K562 (cell line): ENCODE results near the gene KLRK1.

Experiments used
- MAZ ChIP-seq, 2 experiments: fragments of 450-650 bp in 1 of 2; sonication (generic) in 1 of 2; formaldehyde crosslinking; IDR thresholded peaks in 1 of 2; conservative IDR thresholded peaks in 1 of 2; 2 replicates each; pipeline versions ENCODE4 v1.4.0 to v1.5.0; 2020; ENCODE audit warnings: mild to moderate bottlenecking in 1 of 2, missing genetic modification reagents in 1 of 2
- NRF1 ChIP-seq, 2 experiments: fragments of 450-650 bp; IDR thresholded peaks in 1 of 2; conservative IDR thresholded peaks in 1 of 2; 2 replicates each; pipeline ENCODE4 v1.6.1; 2014; ENCODE audit warnings: mild to moderate bottlenecking in 2 of 2
- POLR2A ChIP-seq: fragments of 450-650 bp; conservative IDR thresholded peaks from 2 replicates; pipeline ENCODE4 v1.6.1; 2016
- TF ChIP-seq, protein P1 (sequence below), 3 experiments: IDR thresholded peaks in 2 of 3; conservative IDR thresholded peaks in 1 of 3; 2 replicates each; pipeline ENCODE4 v1.5.1; 2011 to 2012; ENCODE audit warnings: low read length in 3 of 3, mild to moderate bottlenecking in 3 of 3, control low read depth in 2 of 3, improper control_type of control experiment in 1 of 3, inconsistent platforms in 1 of 3, low read depth in 1 of 3, mixed read lengths in 1 of 3, moderate library complexity in 1 of 3; ENCODE audit not compliant: insufficient read depth in 2 of 3
- TF ChIP-seq, protein P2 (sequence below): fragments of 200-800 bp; sonication (Bioruptor generic); IDR thresholded peaks from 2 replicates; pipeline ENCODE4 v1.6.1; 2016; ENCODE audit warnings: missing genetic modification characterization, missing compliant biosample characterization

- no peak for TF ChIP-seq POLR2A
- TF ChIP-seq, protein P1, sequence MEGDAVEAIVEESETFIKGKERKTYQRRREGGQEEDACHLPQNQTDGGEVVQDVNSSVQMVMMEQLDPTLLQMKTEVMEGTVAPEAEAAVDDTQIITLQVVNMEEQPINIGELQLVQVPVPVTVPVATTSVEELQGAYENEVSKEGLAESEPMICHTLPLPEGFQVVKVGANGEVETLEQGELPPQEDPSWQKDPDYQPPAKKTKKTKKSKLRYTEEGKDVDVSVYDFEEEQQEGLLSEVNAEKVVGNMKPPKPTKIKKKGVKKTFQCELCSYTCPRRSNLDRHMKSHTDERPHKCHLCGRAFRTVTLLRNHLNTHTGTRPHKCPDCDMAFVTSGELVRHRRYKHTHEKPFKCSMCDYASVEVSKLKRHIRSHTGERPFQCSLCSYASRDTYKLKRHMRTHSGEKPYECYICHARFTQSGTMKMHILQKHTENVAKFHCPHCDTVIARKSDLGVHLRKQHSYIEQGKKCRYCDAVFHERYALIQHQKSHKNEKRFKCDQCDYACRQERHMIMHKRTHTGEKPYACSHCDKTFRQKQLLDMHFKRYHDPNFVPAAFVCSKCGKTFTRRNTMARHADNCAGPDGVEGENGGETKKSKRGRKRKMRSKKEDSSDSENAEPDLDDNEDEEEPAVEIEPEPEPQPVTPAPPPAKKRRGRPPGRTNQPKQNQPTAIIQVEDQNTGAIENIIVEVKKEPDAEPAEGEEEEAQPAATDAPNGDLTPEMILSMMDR (IDR thresholded peaks at IDR 0.05 in 2 of 3, conservative IDR thresholded peaks at IDR 0.05 in 1 of 3; ENCODE audit: insufficient read depth in 2 of 3, low read depth in 1 of 3, low read length in 3 of 3): no peak
- TF ChIP-seq, protein P2, sequence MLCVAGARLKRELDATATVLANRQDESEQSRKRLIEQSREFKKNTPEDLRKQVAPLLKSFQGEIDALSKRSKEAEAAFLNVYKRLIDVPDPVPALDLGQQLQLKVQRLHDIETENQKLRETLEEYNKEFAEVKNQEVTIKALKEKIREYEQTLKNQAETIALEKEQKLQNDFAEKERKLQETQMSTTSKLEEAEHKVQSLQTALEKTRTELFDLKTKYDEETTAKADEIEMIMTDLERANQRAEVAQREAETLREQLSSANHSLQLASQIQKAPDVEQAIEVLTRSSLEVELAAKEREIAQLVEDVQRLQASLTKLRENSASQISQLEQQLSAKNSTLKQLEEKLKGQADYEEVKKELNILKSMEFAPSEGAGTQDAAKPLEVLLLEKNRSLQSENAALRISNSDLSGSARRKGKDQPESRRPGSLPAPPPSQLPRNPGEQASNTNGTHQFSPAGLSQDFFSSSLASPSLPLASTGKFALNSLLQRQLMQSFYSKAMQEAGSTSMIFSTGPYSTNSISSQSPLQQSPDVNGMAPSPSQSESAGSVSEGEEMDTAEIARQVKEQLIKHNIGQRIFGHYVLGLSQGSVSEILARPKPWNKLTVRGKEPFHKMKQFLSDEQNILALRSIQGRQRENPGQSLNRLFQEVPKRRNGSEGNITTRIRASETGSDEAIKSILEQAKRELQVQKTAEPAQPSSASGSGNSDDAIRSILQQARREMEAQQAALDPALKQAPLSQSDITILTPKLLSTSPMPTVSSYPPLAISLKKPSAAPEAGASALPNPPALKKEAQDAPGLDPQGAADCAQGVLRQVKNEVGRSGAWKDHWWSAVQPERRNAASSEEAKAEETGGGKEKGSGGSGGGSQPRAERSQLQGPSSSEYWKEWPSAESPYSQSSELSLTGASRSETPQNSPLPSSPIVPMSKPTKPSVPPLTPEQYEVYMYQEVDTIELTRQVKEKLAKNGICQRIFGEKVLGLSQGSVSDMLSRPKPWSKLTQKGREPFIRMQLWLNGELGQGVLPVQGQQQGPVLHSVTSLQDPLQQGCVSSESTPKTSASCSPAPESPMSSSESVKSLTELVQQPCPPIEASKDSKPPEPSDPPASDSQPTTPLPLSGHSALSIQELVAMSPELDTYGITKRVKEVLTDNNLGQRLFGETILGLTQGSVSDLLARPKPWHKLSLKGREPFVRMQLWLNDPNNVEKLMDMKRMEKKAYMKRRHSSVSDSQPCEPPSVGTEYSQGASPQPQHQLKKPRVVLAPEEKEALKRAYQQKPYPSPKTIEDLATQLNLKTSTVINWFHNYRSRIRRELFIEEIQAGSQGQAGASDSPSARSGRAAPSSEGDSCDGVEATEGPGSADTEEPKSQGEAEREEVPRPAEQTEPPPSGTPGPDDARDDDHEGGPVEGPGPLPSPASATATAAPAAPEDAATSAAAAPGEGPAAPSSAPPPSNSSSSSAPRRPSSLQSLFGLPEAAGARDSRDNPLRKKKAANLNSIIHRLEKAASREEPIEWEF (CRISPR knock-in tag): no peak
- no peak for TF ChIP-seq MAZ (CRISPR knock-in tag; conservative IDR thresholded peaks at IDR 0.05 in 1 of 2, IDR thresholded peaks at IDR 0.05 in 1 of 2)
- TF ChIP-seq NRF1 (conservative IDR thresholded peaks at IDR 0.05 in 1 of 2, IDR thresholded peaks at IDR 0.05 in 1 of 2): no peak
Observed at GRCh38 chr12:10341892-10342509, 47.8 kb downstream of the KLRK1 start.
